PC-9 (cell line): Measurements from ENCODE around the gene IL3. TPM values are rescaled to one million over a fixed set of nuclear protein-coding genes. Genes with fewer than 3 reads are reported as not detected.

Experiments
- BruUV-seq: library from RNA; stranded (reverse); fragments of 400-500 nt; replicated peaks from 2 replicates; lab custom pipeline; 2021; lab: Mats Ljungman, UMichigan
- CTCF ChIA-PET: fragments of 300-600 bp; sonication (Branson Sonifier 250); formaldehyde crosslinking; loops from one replicate; lab custom pipeline; 2022; ENCODE audit warnings: antibody characterized with exemption; lab: Charles Lee
- POLR2A ChIA-PET: fragments of 300-600 bp; sonication (Branson Sonifier 250); formaldehyde crosslinking; loops from one replicate; lab custom pipeline; 2022; ENCODE audit warnings: antibody characterized with exemption; ENCODE audit not compliant: unreplicated experiment; lab: Charles Lee
- DNase-seq, 2 experiments: peaks; one replicate each; pipeline versions ENCODE4 v3.0.0 to v3.0.0-alpha.2; 2015 to 2022; ENCODE audit warnings: mixed read lengths in 1 of 2
- H2AFZ ChIP-seq: fragments of 200-600 bp; sonication (generic); 2 replicates; pipeline ENCODE4 v1.8.1; 2017; ENCODE audit warnings: antibody characterized with exemption
- H3F3A ChIP-seq: fragments of 200-600 bp; sonication (generic); 2 replicates; pipeline ENCODE4 v1.8.1; 2017; ENCODE audit warnings: antibody characterized with exemption, mild to moderate bottlenecking, low read depth; ENCODE audit not compliant: insufficient read depth
- H3K27ac ChIP-seq: fragments of 200-600 bp; sonication (generic); 2 replicates; pipeline ENCODE4 v1.6.1; 2016; ENCODE audit warnings: mixed run types
- H3K27me3 ChIP-seq: fragments of 200-600 bp; sonication (generic); 2 replicates; pipeline ENCODE4 v1.6.1; 2016; ENCODE audit warnings: low read depth, mixed run types; ENCODE audit not compliant: insufficient read depth
- H3K36me3 ChIP-seq: fragments of 200-600 bp; sonication (generic); 2 replicates; pipeline ENCODE4 v1.6.1; 2016; ENCODE audit warnings: low read depth, mixed run types
- H3K4me1 ChIP-seq: fragments of 200-600 bp; sonication (generic); replicated peaks from 2 replicates; pipeline ENCODE4 v1.6.1; 2016; ENCODE audit warnings: mixed run types; ENCODE audit not compliant: insufficient read depth
- H3K4me2 ChIP-seq: fragments of 200-600 bp; sonication (generic); 2 replicates; pipeline ENCODE4 v1.6.1; 2017; ENCODE audit warnings: mixed run types
- H3K4me3 ChIP-seq: fragments of 200-600 bp; sonication (generic); 2 replicates; pipeline ENCODE4 v1.6.1; 2016; ENCODE audit warnings: mixed run types
- H3K79me2 ChIP-seq: fragments of 200-600 bp; sonication (generic); 2 replicates; pipeline ENCODE4 v1.6.1; 2017; ENCODE audit warnings: low read depth, mixed run types
- H3K9me2 ChIP-seq: fragments of 200-600 bp; sonication (generic); 2 replicates; pipeline ENCODE4 v1.8.1; 2017; ENCODE audit warnings: mild to moderate bottlenecking; ENCODE audit not compliant: insufficient read depth
- H3K9me3 ChIP-seq: fragments of 200-600 bp; sonication (generic); 2 replicates; pipeline ENCODE4 v1.8.1; 2016; ENCODE audit warnings: low read depth; ENCODE audit not compliant: insufficient read depth
- H4K20me1 ChIP-seq: fragments of 200-600 bp; sonication (generic); 2 replicates; pipeline ENCODE4 v1.8.1; 2017; ENCODE audit not compliant: insufficient read depth
- EZH2 ChIP-seq: fragments of 200-600 bp; sonication (generic); IDR thresholded peaks from 2 replicates; pipeline ENCODE4 v1.8.0; 2017; ENCODE audit warnings: antibody characterized with exemption, low read depth
- intact Hi-C: fragments of 100-400 bp; cut with micrococcal nuclease; formaldehyde crosslinking; loops from one replicate; pipeline ENCODE4 v1.10.0; 2022; ENCODE audit not compliant: unreplicated experiment
- total RNA-seq: library from RNA; stranded (reverse); gene quantifications from 2 replicates; pipeline ENCODE4 v1.2.3, GENCODE V29; 2021
- TF ChIP-seq, protein P1 (sequence below): fragments of 200-600 bp; sonication (generic); conservative IDR thresholded peaks from 2 replicates; pipeline ENCODE4 v1.6.1; 2017; ENCODE audit warnings: mixed run types, antibody characterized with exemption, mild to moderate bottlenecking, moderate library complexity

Gene IL3
- total RNA-seq, 1 experiment from 2014 or later: not detected

DNA sequence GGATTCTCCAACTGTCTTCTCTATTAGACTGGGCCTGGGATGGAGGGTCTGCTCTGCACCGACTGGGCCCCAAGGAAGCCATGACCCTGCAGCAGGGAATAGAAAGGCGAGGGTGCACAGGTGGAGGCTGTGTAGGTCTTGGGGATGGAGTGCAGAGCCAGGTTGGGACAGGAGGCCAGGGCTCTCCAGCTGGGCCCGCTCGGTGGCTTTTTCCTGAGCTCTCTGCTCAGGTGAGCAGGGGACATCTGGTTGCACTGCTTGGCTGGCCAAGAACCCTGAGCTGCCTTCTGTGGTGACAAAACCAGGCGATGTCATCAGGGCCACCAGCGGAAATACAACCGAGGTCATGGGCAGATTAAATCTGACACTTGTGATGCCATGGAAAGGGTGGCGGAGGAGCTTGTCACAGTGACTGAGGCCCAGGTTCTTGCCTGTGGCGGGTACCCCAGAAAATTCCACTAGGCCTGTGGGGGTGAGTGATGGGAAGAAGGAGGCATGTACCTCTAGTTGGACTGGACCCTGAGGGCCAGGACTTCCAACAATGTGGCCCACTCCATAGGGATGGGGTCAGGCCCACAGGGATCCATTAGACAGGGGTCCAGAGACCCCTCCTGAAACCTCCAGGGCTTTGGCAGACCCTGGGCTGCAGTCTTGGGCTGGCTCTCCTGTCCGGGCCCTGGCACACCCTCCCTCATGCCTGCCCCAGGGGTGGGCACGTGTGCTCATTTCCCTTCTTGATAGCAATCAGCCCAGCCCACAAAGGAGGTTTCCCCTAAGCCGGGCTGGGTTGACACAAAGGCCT is 4.4 kb upstream of the IL3 start:
- Histone ChIP-seq H3K27me3 (peaks cover 6% of the 10 kb centered on the region; the same call in 1 of the 2 replicates), H3K79me2 (no peaks in the 10 kb centered on the region), H3K4me1 (no peaks in the 10 kb centered on the region), H3K36me3 (no peaks in the 10 kb centered on the region), H2AFZ (no peak overlapping the region), H3K27ac (no peak overlapping the region), H3F3A (no peaks in the 10 kb centered on the region), H3K4me2 (no peak overlapping the region), H3K9me2 (no peaks in the 10 kb centered on the region), H4K20me1 (no peaks in the 10 kb centered on the region), H3K9me3 (no peaks in the 10 kb centered on the region), H3K4me3 (no peak overlapping the region)
- BruUV-seq: no TSS peak
- no peak for TF ChIP-seq EZH2
- TF ChIP-seq, protein P1, sequence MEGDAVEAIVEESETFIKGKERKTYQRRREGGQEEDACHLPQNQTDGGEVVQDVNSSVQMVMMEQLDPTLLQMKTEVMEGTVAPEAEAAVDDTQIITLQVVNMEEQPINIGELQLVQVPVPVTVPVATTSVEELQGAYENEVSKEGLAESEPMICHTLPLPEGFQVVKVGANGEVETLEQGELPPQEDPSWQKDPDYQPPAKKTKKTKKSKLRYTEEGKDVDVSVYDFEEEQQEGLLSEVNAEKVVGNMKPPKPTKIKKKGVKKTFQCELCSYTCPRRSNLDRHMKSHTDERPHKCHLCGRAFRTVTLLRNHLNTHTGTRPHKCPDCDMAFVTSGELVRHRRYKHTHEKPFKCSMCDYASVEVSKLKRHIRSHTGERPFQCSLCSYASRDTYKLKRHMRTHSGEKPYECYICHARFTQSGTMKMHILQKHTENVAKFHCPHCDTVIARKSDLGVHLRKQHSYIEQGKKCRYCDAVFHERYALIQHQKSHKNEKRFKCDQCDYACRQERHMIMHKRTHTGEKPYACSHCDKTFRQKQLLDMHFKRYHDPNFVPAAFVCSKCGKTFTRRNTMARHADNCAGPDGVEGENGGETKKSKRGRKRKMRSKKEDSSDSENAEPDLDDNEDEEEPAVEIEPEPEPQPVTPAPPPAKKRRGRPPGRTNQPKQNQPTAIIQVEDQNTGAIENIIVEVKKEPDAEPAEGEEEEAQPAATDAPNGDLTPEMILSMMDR: no peak
- intact Hi-C loops: no loop called here
- ChIA-PET CTCF (no interaction called here), POLR2A (interaction anchor here (0.7 kb wide), 1 partner anchor 605 kb away, joined by 5 read pairs; no protein-coding TSS in a partner anchor)
- no peak for DNase-seq

DNA sequence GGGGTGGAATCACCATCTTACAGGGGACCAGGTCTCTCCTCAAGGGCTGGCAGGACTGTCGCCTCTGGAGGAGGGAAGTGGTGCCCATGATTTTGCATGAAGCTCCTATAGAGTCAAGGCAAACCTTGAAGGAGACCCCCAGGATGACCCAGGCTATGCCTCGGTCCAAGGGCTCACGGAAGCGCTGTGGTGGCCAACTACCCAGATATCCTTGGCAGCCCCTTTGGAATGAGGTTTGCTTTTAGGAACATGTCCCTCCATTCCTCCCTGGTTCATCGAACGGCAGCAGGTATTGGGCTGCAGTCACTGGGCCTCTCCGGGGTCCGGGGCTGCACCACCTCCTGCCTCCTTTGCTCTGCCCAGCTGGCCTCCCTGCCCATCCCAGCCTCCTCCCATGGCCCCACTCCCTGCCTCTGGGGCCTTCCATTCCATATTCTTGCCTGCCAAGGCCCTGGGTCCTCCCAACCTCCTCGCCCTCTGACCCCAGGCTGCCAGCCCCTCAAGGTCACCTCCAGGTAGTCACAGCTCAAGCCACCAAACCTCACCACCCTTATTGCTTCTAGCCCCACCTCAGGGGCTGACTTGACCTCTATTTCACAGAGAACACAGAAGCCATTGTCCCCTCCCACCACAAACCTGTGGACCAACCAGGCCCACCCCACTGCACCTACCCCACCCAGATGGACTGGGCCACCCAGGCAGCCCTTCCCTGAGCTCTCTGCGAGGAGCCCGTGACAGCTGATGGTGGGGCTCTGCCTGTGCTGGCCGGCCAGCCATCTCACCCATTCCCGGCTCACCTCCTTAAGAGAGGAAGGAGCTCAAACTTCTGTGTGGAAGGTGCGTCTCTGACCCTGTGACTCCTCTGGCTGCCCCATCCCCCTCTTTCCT is 3.6 kb upstream of the IL3 start:
- no peak for DNase-seq
- H3K4me2 ChIP-seq: no peak overlapping the region
- TF ChIP-seq EZH2: no peak
- TF ChIP-seq, protein P1: no peak
- no peak overlapping the region for H2AFZ ChIP-seq
- BruUV-seq: no TSS peak
- CTCF ChIA-PET: interaction anchor here (0.5 to 0.6 kb wide), 2 partner anchors 78 to 134 kb away, joined by 4 read pairs; no protein-coding TSS in a partner anchor
- no peaks in the 10 kb centered on the region for H3K9me2 ChIP-seq
- H3K4me3 ChIP-seq: no peak overlapping the region
- no peaks in the 10 kb centered on the region for H3K9me3 ChIP-seq
- intact Hi-C loops: no loop called here
- no peaks in the 10 kb centered on the region for H3K36me3 ChIP-seq
- H3F3A ChIP-seq: no peaks in the 10 kb centered on the region
- H4K20me1 ChIP-seq: no peaks in the 10 kb centered on the region
- no peaks in the 10 kb centered on the region for H3K4me1 ChIP-seq
- H3K79me2 ChIP-seq: no peaks in the 10 kb centered on the region
- no peak overlapping the region for H3K27ac ChIP-seq
- H3K27me3 ChIP-seq: peaks cover 4% of the 10 kb centered on the region; the same call in 1 of the 2 replicates
- POLR2A ChIA-PET: no interaction called here

DNA sequence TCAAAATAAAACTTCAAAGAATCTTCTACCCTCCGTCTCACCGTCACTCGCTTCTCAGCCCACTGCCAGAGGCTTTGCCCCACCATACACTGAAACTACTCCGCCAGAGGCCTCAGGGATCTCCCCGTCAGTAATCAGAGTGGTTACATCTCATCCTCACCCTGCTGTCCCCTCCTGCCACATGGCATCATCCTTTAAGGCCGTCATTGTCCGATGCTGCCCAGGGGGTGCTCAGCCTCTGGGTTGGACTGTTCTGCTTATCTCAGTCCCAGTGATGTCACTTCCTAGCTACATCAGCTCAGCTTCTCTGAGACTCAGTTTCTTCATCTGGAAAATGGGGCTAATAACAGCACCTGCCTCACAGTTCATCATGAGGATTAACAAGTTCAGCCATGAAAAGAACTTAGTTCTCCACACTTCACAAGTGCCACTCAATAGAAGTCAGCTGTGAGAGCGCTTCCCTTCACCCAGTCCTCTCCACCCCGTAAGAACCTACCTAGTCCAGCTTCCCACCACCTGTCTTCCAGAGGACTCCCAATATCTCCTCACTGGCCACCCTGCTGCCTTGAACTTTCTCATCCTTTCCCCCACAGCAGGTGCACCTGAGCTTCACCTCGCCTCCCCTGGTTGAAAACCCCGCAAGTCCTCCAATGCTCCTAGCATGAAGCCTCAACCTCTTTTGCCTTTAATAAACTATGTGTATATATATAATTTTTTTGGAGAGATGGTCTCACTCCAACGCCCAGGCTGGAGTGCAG is 2.8 kb upstream of the IL3 start:
- H3K9me2 ChIP-seq: no peaks in the 10 kb centered on the region
- no peak overlapping the region for H3K4me2 ChIP-seq
- no peaks in the 10 kb centered on the region for H3F3A ChIP-seq
- ChIA-PET CTCF (interaction anchor here (0.6 kb wide), 1 partner anchor 133 kb away, joined by 4 read pairs; no protein-coding TSS in a partner anchor), POLR2A (no interaction called here)
- no peak overlapping the region for H2AFZ ChIP-seq
- no peaks in the 10 kb centered on the region for H3K36me3 ChIP-seq
- no peak overlapping the region for H3K4me3 ChIP-seq
- H3K27ac ChIP-seq: no peak overlapping the region
- DNase-seq: no peak
- H3K9me3 ChIP-seq: no peaks in the 10 kb centered on the region
- no peaks in the 10 kb centered on the region for H4K20me1 ChIP-seq
- no peaks in the 10 kb centered on the region for H3K4me1 ChIP-seq
- intact Hi-C loops: no loop called here
- TF ChIP-seq, protein P1: no peak
- no peak for TF ChIP-seq EZH2
- BruUV-seq: no TSS peak
- peaks cover under 1% of the 10 kb centered on the region; the same call in 1 of the 2 replicates for H3K27me3 ChIP-seq
- no peaks in the 10 kb centered on the region for H3K79me2 ChIP-seq
